Mesendoderm (in vitro differentiated cells): ENCODE data around the gene STAT6.

ENCODE experiments used
- DNase-seq: peaks from one replicate; pipeline ENCODE4 v3.0.0; 2013
- H2AK5ac ChIP-seq: 2 replicates; pipeline ENCODE4 v1.6.1; 2013; ENCODE audit warnings: low read length, inconsistent platforms
- H2BK120ac ChIP-seq: 2 replicates; pipeline ENCODE4 v1.6.1; 2013; ENCODE audit warnings: low read depth, mild to moderate bottlenecking, low read length, moderate library complexity, mixed read lengths
- H2BK15ac ChIP-seq: replicated peaks from 2 replicates; pipeline ENCODE4 v1.6.1; 2013; ENCODE audit warnings: low read depth, mild to moderate bottlenecking, moderate library complexity
- H2BK5ac ChIP-seq: 2 replicates; pipeline ENCODE4 v1.6.1; 2013; ENCODE audit warnings: low read length, inconsistent platforms
- H3K18ac ChIP-seq: 2 replicates; pipeline ENCODE4 v1.6.1; 2013; ENCODE audit warnings: mild to moderate bottlenecking, low read length, mixed read lengths
- H3K23ac ChIP-seq: one replicate; pipeline ENCODE4 v1.6.1; 2013; ENCODE audit warnings: low read length
- H3K27ac ChIP-seq: 2 replicates; pipeline ENCODE4 v1.5.1; 2013; ENCODE audit warnings: low read depth, mild to moderate bottlenecking, inconsistent platforms, low read length, moderate library complexity
- H3K27me3 ChIP-seq: 2 replicates; pipeline ENCODE4 v1.6.1; 2013; ENCODE audit warnings: low read length, control low read depth, mild to moderate bottlenecking, inconsistent platforms; ENCODE audit not compliant: insufficient read depth, poor library complexity
- H3K36me3 ChIP-seq: 2 replicates; pipeline ENCODE4 v1.6.1; 2013; ENCODE audit warnings: low read length, inconsistent platforms; ENCODE audit not compliant: control insufficient read depth, insufficient read depth
- H3K4ac ChIP-seq: one replicate; pipeline ENCODE4 v1.6.1; 2013; ENCODE audit warnings: low read depth, mild to moderate bottlenecking, low read length, moderate library complexity
- H3K4me1 ChIP-seq: 2 replicates; pipeline ENCODE4 v1.6.1; 2013; ENCODE audit warnings: low read depth, low read length, inconsistent platforms; ENCODE audit not compliant: control insufficient read depth
- H3K4me2 ChIP-seq: 2 replicates; pipeline ENCODE4 v1.6.1; 2013; ENCODE audit warnings: low read length
- H3K4me3 ChIP-seq: 2 replicates; pipeline ENCODE4 v1.5.1; 2013; ENCODE audit warnings: mild to moderate bottlenecking, low read length
- H3K56ac ChIP-seq: one replicate; pipeline ENCODE4 v1.6.1; 2013; ENCODE audit warnings: low read length
- H3K79me1 ChIP-seq: 2 replicates; pipeline ENCODE4 v1.6.1; 2013; ENCODE audit warnings: low read length, inconsistent platforms
- H3K79me2 ChIP-seq: 2 replicates; pipeline ENCODE4 v1.6.1; 2013; ENCODE audit warnings: mild to moderate bottlenecking, low read length; ENCODE audit not compliant: control insufficient read depth, insufficient read depth
- H3K9ac ChIP-seq: 2 replicates; pipeline ENCODE4 v1.6.1; 2013; ENCODE audit warnings: low read length, inconsistent platforms
- H4K5ac ChIP-seq: one replicate; pipeline ENCODE4 v1.6.1; 2013; ENCODE audit warnings: low read length
- H4K8ac ChIP-seq: one replicate; pipeline ENCODE4 v1.6.1; 2013; ENCODE audit warnings: low read depth, mild to moderate bottlenecking, control low read depth, low read length, moderate library complexity
- WGBS: extraction: QIAGEN DNeasy Blood & Tissue Kit; methylation state at CpG from one replicate; pipeline ENCODE4 v1.1.7; 2013; ENCODE audit warnings: low lambda C conversion rate, missing lambda C conversion rate; ENCODE audit not compliant: insufficient coverage; ENCODE audit errors: extremely low coverage; 5-methylcytosine and 5-hydroxymethylcytosine counted together

The STAT6 gene

DNA sequence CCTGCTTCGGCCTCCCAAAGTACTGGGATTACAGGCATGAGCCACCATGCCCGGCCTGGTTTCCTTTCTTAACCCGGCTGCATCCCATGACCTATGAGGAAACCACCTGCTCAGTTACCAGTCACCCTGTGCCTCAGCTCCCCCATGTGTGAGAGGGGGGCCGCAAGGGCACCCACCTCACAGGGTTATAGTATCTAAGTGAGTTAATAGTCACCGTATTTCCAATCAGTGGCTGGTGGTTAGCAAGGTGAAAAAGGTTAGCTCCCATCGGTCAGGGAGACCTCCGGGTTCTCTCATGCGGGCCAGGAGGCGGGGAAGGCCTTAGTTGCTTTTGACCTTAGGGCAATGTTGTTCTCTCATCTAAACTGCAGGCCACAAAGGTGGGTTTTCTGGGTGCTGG, 23.8 kb upstream of the STAT6 start:
- Histone ChIP-seq H3K4ac (no peak overlapping the region), H2BK15ac (no peak overlapping the region), H4K8ac (no peak overlapping the region), H3K36me3 (peaks cover 4% of the 10 kb centered on the region), H3K27me3 (no peaks in the 10 kb centered on the region), H2BK5ac (no peak overlapping the region), H3K27ac (peak overlapping the region; percentile 21), H3K23ac (no peak overlapping the region), H3K79me2 (peaks cover 41% of the 10 kb centered on the region), H3K79me1 (peaks cover 23% of the 10 kb centered on the region), H2AK5ac (no peak overlapping the region), H3K4me1 (peaks cover 24% of the 10 kb centered on the region), H3K9ac (peak overlapping the region; percentile 28), H2BK120ac (no peak overlapping the region), H4K5ac (no peak overlapping the region), H3K4me2 (no peak overlapping the region), H3K18ac (peak overlapping the region; percentile 20), H3K56ac (peak overlapping the region; percentile 45), H3K4me3 (no peak overlapping the region)
- WGBS, result no CpG with 5 or more reads among the region's 9 CpGs
- DNase-seq, result no peak

GRCh38 chr12:57133916-57134315, 22.8 kb upstream of the STAT6 start:
- Histone ChIP-seq H2BK5ac (no peak overlapping the region), H2BK120ac (no peak overlapping the region), H3K56ac (peak overlapping the region; percentile 51), H3K23ac (no peak overlapping the region), H3K27ac (peak overlapping the region; percentile 19), H3K4ac (no peak overlapping the region), H4K8ac (no peak overlapping the region), H3K79me2 (peaks cover 47% of the 10 kb centered on the region), H3K36me3 (peaks cover 2% of the 10 kb centered on the region), H2AK5ac (no peak overlapping the region), H3K4me2 (no peak overlapping the region), H3K4me1 (peaks cover 26% of the 10 kb centered on the region), H3K9ac (no peak overlapping the region), H2BK15ac (no peak overlapping the region), H3K4me3 (no peak overlapping the region), H3K27me3 (no peaks in the 10 kb centered on the region), H3K18ac (no peak overlapping the region), H4K5ac (no peak overlapping the region), H3K79me1 (peaks cover 23% of the 10 kb centered on the region)
- no CpG with 5 or more reads among the region's 6 CpGs for WGBS
- no peak for DNase-seq

DNA sequence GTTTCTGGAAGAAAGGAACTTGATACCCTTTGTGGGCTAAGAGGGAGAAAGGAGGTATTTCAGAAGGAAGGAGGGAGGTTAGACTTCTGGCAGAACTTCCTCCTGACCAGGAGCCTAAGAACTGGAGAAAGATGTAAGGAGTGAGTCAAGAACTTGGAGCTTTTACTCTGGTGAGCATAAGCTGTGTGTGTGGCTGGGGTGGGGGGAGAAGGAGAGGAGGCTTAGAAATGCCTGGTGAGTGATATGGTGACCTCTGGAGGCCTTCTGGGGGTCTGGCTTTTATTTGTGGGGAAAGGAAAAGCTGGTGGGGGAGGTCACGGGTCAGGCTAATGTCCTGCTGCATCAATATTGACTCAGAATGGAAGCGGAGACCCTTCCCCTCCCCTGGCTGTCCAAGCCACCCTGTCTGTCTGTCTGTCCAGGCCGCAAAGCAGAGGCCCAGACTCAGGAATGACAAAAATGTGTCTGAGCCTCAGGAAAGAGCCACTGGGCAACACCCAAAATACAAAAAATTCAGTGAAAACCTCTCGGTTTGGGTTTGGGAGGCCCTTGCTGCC, 21.9 kb upstream of the STAT6 start:
- Histone ChIP-seq H3K9ac (peak overlapping the region; percentile 30), H2BK120ac (peak overlapping the region; percentile 30), H2AK5ac (no peak overlapping the region), H3K56ac (peak overlapping the region; percentile 36), H3K79me2 (peaks cover 50% of the 10 kb centered on the region), H3K27ac (peak overlapping the region; percentile 48), H2BK15ac (no peak overlapping the region), H3K23ac (no peak overlapping the region), H3K36me3 (no peaks in the 10 kb centered on the region), H3K4ac (no peak overlapping the region), H4K8ac (no peak overlapping the region), H4K5ac (no peak overlapping the region), H3K27me3 (no peaks in the 10 kb centered on the region), H3K18ac (no peak overlapping the region), H3K4me3 (no peak overlapping the region), H3K79me1 (peaks cover 23% of the 10 kb centered on the region), H2BK5ac (no peak overlapping the region), H3K4me1 (peaks cover 26% of the 10 kb centered on the region), H3K4me2 (no peak overlapping the region)
- no CpG with 5 or more reads among the region's 4 CpGs for WGBS
- peak; percentile 78 for DNase-seq

GRCh38 chr12:57131896-57132744, 21.0 kb upstream of the STAT6 start:
- H3K27me3 ChIP-seq, result no peaks in the 10 kb centered on the region
- H3K18ac ChIP-seq, result no peak overlapping the region
- H2BK5ac ChIP-seq, result peak overlapping the region; percentile 25
- H4K8ac ChIP-seq, result no peak overlapping the region
- peaks cover 26% of the 10 kb centered on the region for H3K4me1 ChIP-seq
- no peak overlapping the region for H2BK15ac ChIP-seq
- H3K23ac ChIP-seq, result peak overlapping the region; percentile 67
- no peak overlapping the region for H4K5ac ChIP-seq
- H2AK5ac ChIP-seq, result no peak overlapping the region
- DNase-seq, result peak; percentile 77
- H3K36me3 ChIP-seq, result no peaks in the 10 kb centered on the region
- H2BK120ac ChIP-seq, result no peak overlapping the region
- H3K56ac ChIP-seq, result peak overlapping the region; percentile 58
- H3K4ac ChIP-seq, result no peak overlapping the region
- peaks cover 21% of the 10 kb centered on the region for H3K79me1 ChIP-seq
- peak overlapping the region; percentile 2 for H3K4me2 ChIP-seq
- H3K9ac ChIP-seq, result peak overlapping the region; percentile 45
- H3K27ac ChIP-seq, result peak overlapping the region; percentile 48
- H3K4me3 ChIP-seq, result no peak overlapping the region
- no CpG with 5 or more reads among the region's 9 CpGs for whole genome bisulfite sequencing
- H3K79me2 ChIP-seq, result peaks cover 50% of the 10 kb centered on the region

GRCh38 chr12:57130941-57131340, 19.8 kb upstream of the STAT6 start:
- peaks cover 26% of the 10 kb centered on the region for H3K4me1 ChIP-seq
- no peak overlapping the region for H3K4ac ChIP-seq
- peaks cover 43% of the 10 kb centered on the region for H3K79me2 ChIP-seq
- no peak overlapping the region for H3K27ac ChIP-seq
- no peak overlapping the region for H2BK15ac ChIP-seq
- H3K18ac ChIP-seq, result no peak overlapping the region
- H3K56ac ChIP-seq, result no peak overlapping the region
- no peaks in the 10 kb centered on the region for H3K36me3 ChIP-seq
- no peak overlapping the region for H2BK120ac ChIP-seq
- no peak overlapping the region for H2BK5ac ChIP-seq
- H3K9ac ChIP-seq, result peak overlapping the region; percentile 30
- H4K5ac ChIP-seq, result no peak overlapping the region
- no peaks in the 10 kb centered on the region for H3K27me3 ChIP-seq
- H3K23ac ChIP-seq, result no peak overlapping the region
- WGBS, result no CpG with 5 or more reads among the region's 2 CpGs
- H3K4me3 ChIP-seq, result no peak overlapping the region
- peaks cover 16% of the 10 kb centered on the region for H3K79me1 ChIP-seq
- no peak for DNase-seq
- no peak overlapping the region for H3K4me2 ChIP-seq
- H4K8ac ChIP-seq, result no peak overlapping the region
- H2AK5ac ChIP-seq, result no peak overlapping the region
